T47D (cell line): ENCODE results near the gene C10orf90.
A peak's percentile ranks its signal among the peaks of the same experiment; 100 is the strongest.
"Not testable (repeated sequence)": the region's sequence is repeated elsewhere in the genome, so short reads cannot be mapped to it uniquely, and the experiment has no call there.

Experiments used
- DNase-seq, 2 experiments: peaks; one replicate each; pipeline versions ENCODE4 v3.0.0 to v3.0.0-alpha.2; 2011 to 2012; ENCODE audit warnings: low read depth in 1 of 2, low spot score in 1 of 2
- JUND ChIP-seq: IDR thresholded peaks from 2 replicates; pipeline ENCODE4 v1.6.1; 2012; ENCODE audit warnings: low read depth
- in situ Hi-C: cut with HindIII; loops from 2 replicates; pipeline ENCODE4 v1.10.0; 2016; ENCODE audit warnings: low sequenced_read_pairs, low pct_unique_long_range_greater_than_20kb

The C10orf90 gene

DNA sequence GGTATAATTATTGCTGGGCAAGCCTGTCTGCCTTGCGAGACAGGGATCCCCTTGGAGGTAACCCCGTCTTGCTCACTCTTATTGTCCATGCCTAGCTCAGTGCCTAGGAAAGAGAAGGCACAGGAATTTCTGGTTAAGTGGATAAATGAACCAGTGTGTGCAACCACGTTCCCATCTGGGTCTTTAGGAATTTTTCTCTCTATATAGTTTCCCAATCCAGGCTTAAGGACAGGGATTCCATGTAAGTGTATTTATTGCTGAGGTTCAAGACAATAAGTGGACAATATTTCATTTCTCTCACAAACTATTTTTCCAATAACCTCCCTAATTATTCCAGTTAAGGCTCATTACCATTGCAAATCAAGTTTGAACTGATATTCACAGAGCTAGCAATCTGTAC lies 273.3 kb downstream of the C10orf90 start:
- in situ Hi-C loops, result no loop called here
- TF ChIP-seq JUND, result no peak
- no peak for DNase-seq

DNA sequence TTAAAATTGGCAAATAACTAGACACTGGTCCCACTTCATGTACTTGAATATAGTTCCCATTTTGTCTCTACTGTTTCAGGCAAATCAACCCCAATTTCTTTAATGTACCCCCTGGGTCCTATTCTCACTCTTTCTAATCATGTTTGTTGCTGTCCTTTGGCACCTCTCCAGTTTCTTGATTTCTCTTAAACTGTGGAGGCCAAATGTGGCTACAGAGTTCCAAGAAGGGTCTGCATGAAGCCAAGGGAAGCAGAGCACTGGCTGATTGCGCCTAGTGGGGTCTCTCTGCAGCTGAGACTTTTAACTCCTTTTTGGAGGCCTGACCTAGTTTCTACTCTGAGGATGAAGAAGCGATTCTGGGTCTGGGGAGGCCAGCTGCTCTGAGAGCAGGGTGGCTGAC lies 275.5 kb downstream of the C10orf90 start:
- TF ChIP-seq JUND, result no peak
- DNase-seq, result no peak
- in situ Hi-C loops, result no loop called here

DNA sequence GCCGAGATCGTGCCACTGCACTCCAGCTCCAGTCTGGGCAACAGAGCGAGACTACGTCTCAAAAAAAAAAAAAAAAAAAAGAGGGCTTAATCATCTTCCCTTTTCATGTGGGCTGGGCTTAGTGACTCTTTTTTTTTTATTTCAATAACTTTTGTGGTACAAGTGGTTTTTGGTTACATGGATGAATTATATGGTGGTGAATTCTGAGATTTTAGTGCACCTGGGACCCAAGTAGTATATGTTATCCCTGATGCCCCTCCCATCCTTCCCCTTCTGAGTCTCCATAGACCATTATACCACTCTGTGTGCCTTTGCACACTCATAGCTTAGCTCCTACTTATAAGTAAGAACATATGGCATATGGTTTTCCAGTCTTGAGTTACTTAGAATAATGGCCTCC lies 277.4 kb downstream of the C10orf90 start:
- DNase-seq, result no peak
- in situ Hi-C loops, result no loop called here
- TF ChIP-seq JUND, result no peak

- in situ Hi-C loops, result no loop called here
- DNase-seq, result no peak
- TF ChIP-seq JUND, result no peak
Measured at GRCh38 chr10:126392469-126392868, 278.0 kb downstream of the C10orf90 start.

DNA sequence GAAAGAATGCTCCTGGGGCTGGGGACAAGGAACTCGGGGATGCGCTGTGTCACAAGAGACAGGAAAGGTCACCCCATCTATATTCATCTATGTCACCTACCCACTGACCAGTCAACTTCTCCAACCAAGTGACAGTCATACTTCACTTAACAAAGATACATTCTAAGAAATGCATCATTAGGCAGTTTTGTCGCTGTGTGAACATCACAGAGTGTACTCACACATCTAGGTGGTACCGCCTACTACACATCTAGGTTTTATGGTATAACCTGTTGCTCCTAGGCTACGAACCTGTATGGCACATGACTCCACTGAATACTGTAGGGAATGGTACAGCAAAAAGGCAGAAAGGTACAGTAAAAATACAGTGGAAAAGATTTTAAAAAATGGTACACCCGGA lies 278.4 kb downstream of the C10orf90 start:
- in situ Hi-C loops, result no loop called here
- TF ChIP-seq JUND, result no peak
- no peak for DNase-seq

DNA sequence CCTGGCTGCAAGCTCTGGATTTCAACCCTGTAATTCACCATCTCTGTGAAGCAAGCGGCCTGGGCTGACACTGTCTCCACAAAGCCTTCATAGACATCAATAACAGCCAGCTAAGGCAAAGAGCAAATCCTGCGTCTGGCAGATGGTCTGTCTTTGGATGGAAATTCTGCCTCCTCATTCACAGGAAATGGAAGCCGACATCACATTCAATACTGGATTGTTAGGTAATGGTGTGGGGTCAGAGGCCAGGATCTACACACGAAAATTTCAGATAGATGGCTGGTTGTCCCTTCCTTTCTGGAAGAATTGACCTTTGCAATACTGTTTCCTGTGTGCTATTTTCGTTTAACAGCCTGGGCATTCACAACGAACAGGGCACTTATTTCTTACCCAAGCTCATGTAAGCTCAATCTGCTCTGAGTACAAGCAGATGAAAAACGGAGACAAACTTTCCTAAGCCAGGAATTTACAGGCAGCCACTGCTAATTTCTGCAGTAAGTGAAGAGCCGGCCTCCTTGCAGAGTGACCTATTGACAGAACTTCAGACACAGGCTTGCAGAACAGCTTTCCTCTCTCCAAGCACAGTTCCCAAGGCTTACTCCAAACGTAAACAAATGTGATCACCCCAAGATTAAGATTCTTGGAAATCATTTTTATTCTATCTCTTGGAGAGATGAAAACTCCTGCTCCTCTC lies 279.2 kb downstream of the C10orf90 start:
- no peak for TF ChIP-seq JUND
- in situ Hi-C loops, result no loop called here
- DNase-seq, result no peak

DNA sequence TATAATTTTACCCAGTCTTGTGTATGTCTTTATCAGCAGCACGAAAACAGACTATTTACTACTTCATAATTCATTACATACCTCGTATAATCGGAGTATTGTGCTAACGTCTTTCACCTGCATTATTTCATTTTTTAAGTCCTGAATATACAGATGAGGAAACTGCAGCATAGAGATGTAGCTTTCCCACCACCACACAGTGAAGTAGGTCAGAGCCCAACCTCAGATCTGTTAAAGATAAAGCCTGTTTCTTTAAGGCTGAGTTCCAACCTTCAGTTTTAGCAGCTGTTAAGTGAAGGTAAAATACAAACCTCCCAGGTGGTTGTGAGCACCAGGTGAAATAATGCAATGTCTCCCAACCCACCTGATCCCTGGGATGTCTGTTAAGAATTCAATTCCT lies 280.2 kb downstream of the C10orf90 start:
- in situ Hi-C loops, result no loop called here
- no peak for DNase-seq
- TF ChIP-seq JUND, result no peak

DNA sequence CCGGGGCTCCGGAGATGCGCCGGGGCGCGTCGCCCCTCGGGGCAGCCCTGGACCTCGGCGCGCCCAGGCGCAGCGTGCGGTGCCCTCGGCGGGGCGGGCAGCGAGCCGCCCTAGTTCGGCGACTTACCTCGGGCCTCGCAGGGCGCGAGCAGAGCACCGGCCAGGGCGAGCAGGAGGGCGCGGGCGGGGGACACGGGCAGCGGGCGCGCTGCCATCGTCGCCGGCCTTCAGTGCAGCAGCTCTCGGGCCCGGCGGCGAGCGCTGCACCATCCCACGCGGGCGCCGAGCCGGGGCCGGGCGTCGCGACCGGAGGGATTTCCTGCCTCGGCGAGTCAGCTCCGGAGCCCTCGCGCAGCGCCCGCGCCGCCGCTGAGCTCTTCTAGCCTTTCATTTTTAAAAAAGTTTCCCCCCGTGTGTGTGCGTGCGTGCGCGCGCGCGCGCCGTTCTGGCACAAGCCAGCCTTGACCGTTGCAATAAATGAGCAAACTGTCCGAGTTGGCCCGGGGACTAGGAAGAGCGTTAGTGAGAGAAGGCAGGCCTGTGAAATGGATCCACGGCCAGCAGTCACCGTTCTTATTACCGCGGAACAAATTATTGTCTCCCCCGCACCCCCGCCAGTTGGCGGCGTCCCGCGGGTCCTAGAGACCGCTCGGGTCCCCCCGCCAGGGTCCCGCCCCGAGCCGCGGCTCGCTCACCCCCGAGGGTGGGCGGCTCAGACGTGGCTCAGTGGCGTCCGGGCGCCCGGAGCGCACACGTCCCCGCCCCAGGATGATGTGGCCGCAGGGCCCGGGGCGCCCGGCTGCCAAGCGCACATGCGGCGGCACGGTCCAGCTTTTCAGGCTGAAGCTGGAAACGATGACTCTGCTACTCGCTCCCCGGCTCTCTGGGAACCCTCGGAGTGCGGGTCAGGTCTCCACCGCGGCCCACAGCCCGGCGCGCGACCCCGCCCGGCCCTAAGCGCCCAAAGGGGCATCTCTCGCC lies 282.3 kb downstream of the C10orf90 start, which contains the start of gene ADAM12:
ADAM12 (minus strand) TSS at position 547 of the 981 bp plus-strand sequence; CDS start at position 215, 332 bp downstream.
- in situ Hi-C loops, result no loop called here
- no peak for TF ChIP-seq JUND
- peak; percentile 1 to 9 for DNase-seq

- in situ Hi-C loops, result no loop called here
- TF ChIP-seq JUND, result no peak
- DNase-seq, result peak; percentile 24 to 37
Measured at GRCh38 chr10:126387041-126387921, 283.2 kb downstream of the C10orf90 start.

GRCh38 chr10:126384269-126384873 lies 286.1 kb downstream of the C10orf90 start:
- TF ChIP-seq JUND, result no peak
- in situ Hi-C loops, result no loop called here
- no peak for DNase-seq

- no peak for DNase-seq
- no peak for TF ChIP-seq JUND
- in situ Hi-C loops, result no loop called here
Measured at GRCh38 chr10:126380352-126381076, 290.0 kb downstream of the C10orf90 start.

DNA sequence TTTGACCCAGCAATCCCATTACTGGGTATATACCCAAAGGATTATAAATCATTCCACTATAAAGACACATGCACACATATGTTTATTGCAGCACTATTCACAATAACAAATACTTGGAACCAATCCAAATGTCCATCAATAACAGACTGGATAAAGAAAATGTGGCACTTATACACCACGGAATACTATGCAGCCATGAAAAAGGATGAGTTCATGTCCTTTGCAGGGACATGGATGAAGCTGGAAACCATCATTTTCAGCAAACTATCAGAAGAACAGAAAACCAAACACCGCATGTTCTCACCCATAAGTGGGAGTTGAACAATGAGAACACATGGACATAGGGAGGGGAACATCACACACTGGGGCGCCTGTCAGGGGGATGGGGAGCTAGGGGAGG lies 291.3 kb downstream of the C10orf90 start:
- DNase-seq, in situ Hi-C loops: not testable (repeated sequence)
